Sigmoid colon (tissue), 7 donors: Measurements from ENCODE around the gene POPDC2. TPM values are rescaled to one million over a fixed set of nuclear protein-coding genes. Genes with fewer than 3 reads are reported as not detected.

Experiments
- DNase-seq: peaks from one replicate; pipeline ENCODE4 v3.0.0-alpha.2; 2019
- H3K27ac ChIP-seq, 4 donors: fragments of 200-600 bp; sonication (generic); one replicate each; pipeline ENCODE4 v1.5.1; 2016 to 2019; ENCODE audit warnings: mild to moderate bottlenecking in 1 of 4
- H3K27me3 ChIP-seq, 3 donors: fragments of 200-600 bp; sonication (generic); one replicate each; pipeline ENCODE4 v1.5.1; 2019; ENCODE audit warnings: mild to moderate bottlenecking in 1 of 3
- H3K36me3 ChIP-seq, 4 donors: fragments of 200-600 bp; sonication (generic); one replicate each; pipeline ENCODE4 v1.5.1; 2016 to 2019
- H3K4me1 ChIP-seq, 4 donors: fragments of 200-600 bp; sonication (generic); one replicate each; pipeline ENCODE4 v1.5.1; 2017 to 2019
- H3K4me3 ChIP-seq, 4 donors: fragments of 200-600 bp; sonication (generic); one replicate each; pipeline ENCODE4 v1.5.1; 2017 to 2019; ENCODE audit warnings: mild to moderate bottlenecking in 2 of 4, moderate library complexity in 1 of 4
- H3K9me3 ChIP-seq, 4 donors: fragments of 200-600 bp in 3 of 4; sonication (generic) in 3 of 4; one replicate each; pipeline versions ENCODE4 v1.5.1 to v1.6.1; 2013 to 2019
- CTCF ChIP-seq, 4 experiments: fragments of 450-650 bp in 3 of 4; fragments of 200-600 bp in 1 of 4; IDR thresholded peaks; one replicate each; pipeline ENCODE4 v1.5.1; 2016 to 2019; ENCODE audit warnings: antibody characterized with exemption in 4 of 4, mild to moderate bottlenecking in 3 of 4, moderate library complexity in 2 of 4
- EP300 ChIP-seq, 4 donors: sonication (generic); formaldehyde crosslinking; IDR thresholded peaks; one replicate each; pipeline ENCODE4 v1.6.1; 2017; ENCODE audit warnings: antibody characterized with exemption in 4 of 4
- POLR2A ChIP-seq, 2 donors: fragments of 450-650 bp; IDR thresholded peaks; one replicate each; pipeline ENCODE4 v1.6.1; 2016; ENCODE audit warnings: antibody characterized with exemption in 2 of 2, mild to moderate bottlenecking in 2 of 2, moderate library complexity in 2 of 2
- POLR2AphosphoS5 ChIP-seq, 4 donors: sonication (generic); formaldehyde crosslinking; IDR thresholded peaks; one replicate each; pipeline ENCODE4 v1.6.1; 2017; ENCODE audit warnings: antibody characterized with exemption in 4 of 4
- WGBS, 2 donors: extraction: QIAGEN DNeasy Blood & Tissue Kit; methylation state at CpG; one replicate each; pipeline ENCODE4 v1.1.7; 2013; 5-methylcytosine and 5-hydroxymethylcytosine counted together
- intact Hi-C: fragments of 100-400 bp; cut with DNase I; formaldehyde crosslinking; loops from one replicate; pipeline ENCODE4 v1.15.1; 2023
- polyA plus RNA-seq, 3 donors: library from polyadenylated mRNA; stranded (reverse); fragments of 200-250 nt; gene quantifications; one replicate each; pipeline ENCODE4 v1.2.3, GENCODE V29; 2013
- total RNA-seq, 4 donors: library from RNA; depleted of rRNA; stranded (reverse); fragments of >200 nt; gene quantifications; one replicate each; pipeline ENCODE4 v1.1.0, GENCODE V29; 2016
- donor health status: healthy with polysubstance abuse.
- donor health status: Bipolar disorder and iron deficiency.
- donor health status: healthy.

POPDC2 gene
- total and polyA plus RNA-seq, 7 donors: 1.2 to 203 (median 86.6) TPM

GRCh38 chr3:119604878-119605277 lies 55.5 kb downstream of the POPDC2 start:
- Histone ChIP-seq H3K9me3 (no peaks in the 10 kb centered on the region), H3K4me1 (no peaks in the 10 kb centered on the region), H3K27ac (no peak overlapping the region), H3K4me3 (no peak overlapping the region), H3K36me3 (no peaks in the 10 kb centered on the region), H3K27me3 (no peaks in the 10 kb centered on the region)
- 80 to 87% methylated on average over 1 of the region's 1 CpG for WGBS, 2 donors
- intact Hi-C loops: no loop called here
- DNase-seq: no peak
- TF ChIP-seq EP300 (IDR thresholded peaks at IDR 0.05) (no peak), CTCF (IDR thresholded peaks at IDR 0.05) (no peak)

GRCh38 chr3:119602676-119603075 lies 57.7 kb downstream of the POPDC2 start:
- Histone ChIP-seq H3K27me3 (no peaks in the 10 kb centered on the region), H3K4me1 (no peaks in the 10 kb centered on the region), H3K4me3 (no peak overlapping the region), H3K27ac (no peak overlapping the region), H3K36me3 (no peaks in the 10 kb centered on the region), H3K9me3 (no peaks in the 10 kb centered on the region)
- WGBS, 2 donors: 69 to 91% methylated on average over 1 of the region's 1 CpG
- intact Hi-C loops: no loop called here
- TF ChIP-seq CTCF (IDR thresholded peaks at IDR 0.05) (no peak), POLR2A (IDR thresholded peaks at IDR 0.05) (no peak), POLR2AphosphoS5 (IDR thresholded peaks at IDR 0.05) (no peak), EP300 (IDR thresholded peaks at IDR 0.05) (no peak)
- no peak for DNase-seq

GRCh38 chr3:119601154-119601553 lies 59.2 kb downstream of the POPDC2 start:
- peaks cover 0 to 4% (median under 1%) of the 10 kb centered on the region in 4 donors for H3K4me1 ChIP-seq
- intact Hi-C loops: no loop called here
- no peaks in the 10 kb centered on the region for H3K27me3 ChIP-seq
- H3K27ac ChIP-seq: no peak overlapping the region
- H3K9me3 ChIP-seq: no peaks in the 10 kb centered on the region
- TF ChIP-seq CTCF (IDR thresholded peaks at IDR 0.05) (no peak), POLR2A (IDR thresholded peaks at IDR 0.05) (no peak), POLR2AphosphoS5 (IDR thresholded peaks at IDR 0.05) (no peak), EP300 (IDR thresholded peaks at IDR 0.05) (no peak)
- H3K36me3 ChIP-seq: no peaks in the 10 kb centered on the region
- WGBS, 2 donors: 90 to 91% methylated on average over 3 of the region's 3 CpGs
- no peak for DNase-seq
- no peak overlapping the region for H3K4me3 ChIP-seq

- peaks cover 0 to 8% (median 2%) of the 10 kb centered on the region in 4 donors for H3K4me1 ChIP-seq
- TF ChIP-seq EP300 (IDR thresholded peaks at IDR 0.05) (no peak), POLR2AphosphoS5 (IDR thresholded peaks at IDR 0.05) (no peak), POLR2A (IDR thresholded peaks at IDR 0.05) (no peak), CTCF (IDR thresholded peaks at IDR 0.05) (no peak)
- no peaks in the 10 kb centered on the region for H3K9me3 ChIP-seq
- no peak for DNase-seq
- intact Hi-C loops: no loop called here
- no peaks in the 10 kb centered on the region for H3K36me3 ChIP-seq
- no peaks in the 10 kb centered on the region for H3K27me3 ChIP-seq
- WGBS, 2 donors: 65 to 78% methylated on average over 5 of the region's 5 CpGs
- H3K4me3 ChIP-seq: no peak overlapping the region
- no peak overlapping the region for H3K27ac ChIP-seq
Observed at GRCh38 chr3:119600732-119601131, 59.7 kb downstream of the POPDC2 start.

- Histone ChIP-seq H3K36me3 (no peaks in the 10 kb centered on the region), H3K27me3 (no peaks in the 10 kb centered on the region), H3K27ac (no peak overlapping the region), H3K9me3 (no peaks in the 10 kb centered on the region), H3K4me1 (peaks cover 0 to 14% (median 2%) of the 10 kb centered on the region in 4 donors), H3K4me3 (no peak overlapping the region)
- whole genome bisulfite sequencing, 2 donors: 94% methylated on average over 6 of the region's 6 CpGs
- no peak for DNase-seq
- intact Hi-C loops: no loop called here
- TF ChIP-seq EP300 (IDR thresholded peaks at IDR 0.05): no peak
- no peak for TF ChIP-seq CTCF (IDR thresholded peaks at IDR 0.05)
- TF ChIP-seq POLR2AphosphoS5 (IDR thresholded peaks at IDR 0.05): no peak
- no peak for TF ChIP-seq POLR2A (IDR thresholded peaks at IDR 0.05)
Observed at GRCh38 chr3:119599558-119600174, 60.7 kb downstream of the POPDC2 start.
